ENCODE results near the gene TNIK.

DNA sequence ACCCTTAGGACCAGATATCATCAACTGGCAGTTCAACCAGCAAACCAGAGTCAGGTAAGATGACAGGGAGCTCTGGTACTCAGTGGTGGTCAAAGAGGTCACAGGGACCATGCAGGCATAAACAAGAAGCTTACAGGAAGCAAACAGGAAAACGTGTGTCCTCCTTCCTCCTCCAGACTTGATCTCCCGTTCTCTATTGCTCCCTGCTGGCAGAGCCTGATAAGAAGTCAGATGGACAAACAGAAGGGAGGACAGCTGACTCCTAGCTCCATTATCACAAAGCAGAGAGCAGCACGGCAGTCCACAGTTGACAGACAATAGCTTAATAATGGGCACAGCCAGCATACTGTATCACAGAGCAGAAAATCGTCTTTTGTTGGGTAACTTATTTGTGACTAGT, 277.2 kb downstream of the TNIK start:
- TF ChIP-seq FOXP2 (optimal IDR thresholded peaks at IDR 0.05; ENCODE audit: borderline replicate concordance, extremely low read depth, extremely low read length, insufficient read depth) (peak; percentile 31), TAF1 (IDR thresholded peaks at IDR 0.05; ENCODE audit: borderline replicate concordance, insufficient read depth, low read length) (no peak), POLR2AphosphoS5 (IDR thresholded peaks at IDR 0.05; ENCODE audit: low read depth, low read length) (no peak), REST (IDR thresholded peaks at IDR 0.05; ENCODE audit: insufficient read depth in 1 of 2, low read depth in 2 of 2, low read length in 2 of 2) (no peak), SIN3A (IDR thresholded peaks at IDR 0.05; ENCODE audit: borderline replicate concordance, insufficient read depth, low read length) (no peak)

Data from PFSK-1 (cell line).